GM12878 (cell line): Measurements from ENCODE around the gene MGAT4B. TPM values are rescaled to one million over a fixed set of nuclear protein-coding genes. Genes with fewer than 3 reads are reported as not detected.
A peak's percentile ranks its signal among the peaks of the same experiment; 100 is the strongest.

Experiments used
- ATAC-seq: fragments of 200-7000 bp; cut with Tn5 transposase; 3 replicates; pipeline ENCODE4 v1.9.1; 2020; ENCODE audit warnings: mild to moderate bottlenecking, moderate library complexity
- BruUV-seq: library from RNA; stranded (reverse); fragments of 400-500 nt; replicated peaks from 2 replicates; lab custom pipeline; 2021; lab: Mats Ljungman, UMichigan
- CTCF ChIA-PET: fragments of 300-600 bp; sonication (Branson Sonifier 250); formaldehyde crosslinking; extraction: SDS; loops from one replicate; lab custom pipeline; 2021; ENCODE audit warnings: inconsistent platforms; lab: Yijun Ruan, JAX
- POLR2A ChIA-PET: fragments of 350-600 bp; formaldehyde crosslinking; extraction: SDS; loops from one replicate; lab custom pipeline; 2021; ENCODE audit warnings: inconsistent platforms; lab: Charles Lee
- RAD21 ChIA-PET: fragments of 300-600 bp; sonication (Branson Sonifier 250); formaldehyde crosslinking; loops from one replicate; lab custom pipeline; 2023; ENCODE audit warnings: antibody characterized with exemption; ENCODE audit not compliant: unreplicated experiment; lab: Charles Lee
- SMC1A ChIA-PET: fragments of 300-600 bp; sonication (Branson Sonifier 250); formaldehyde crosslinking; loops from one replicate; lab custom pipeline; 2023; ENCODE audit not compliant: unreplicated experiment, uncharacterized antibody; lab: Charles Lee
- DNase-seq: peaks from one replicate; pipeline ENCODE4 v3.0.0-alpha.2; 2011; ENCODE audit warnings: low read depth, low spot score
- FAIRE-seq: peaks from 3 replicates; lab custom pipeline; 2011; peaks lifted over from hg19 to GRCh38; lab: Jason Lieb, UNC
- H2AFZ ChIP-seq: 2 replicates; pipeline ENCODE4 v1.6.0; 2011; ENCODE audit warnings: low read depth, low read length, control low read depth; ENCODE audit not compliant: control insufficient read depth
- H3K27ac ChIP-seq: 2 replicates; pipeline ENCODE4 v1.5.1; 2011; ENCODE audit warnings: control low read depth; ENCODE audit not compliant: control insufficient read depth, insufficient read depth
- H3K27me3 ChIP-seq, 2 experiments: replicated peaks in 1 of 2; 2 replicates each; pipeline versions ENCODE4 v1.6.0 to v1.6.1; 2011; ENCODE audit warnings: low read length in 1 of 2; ENCODE audit not compliant: control insufficient read depth in 2 of 2, insufficient read depth in 2 of 2
- H3K36me3 ChIP-seq, 2 experiments: 2 replicates each; pipeline ENCODE4 v1.5.1; 2011; ENCODE audit warnings: low read length in 1 of 2; ENCODE audit not compliant: control insufficient read depth in 2 of 2, insufficient read depth in 2 of 2
- H3K4me1 ChIP-seq: 2 replicates; pipeline ENCODE4 v1.6.1; 2011; ENCODE audit warnings: mild to moderate bottlenecking, low read length, moderate library complexity, mixed read lengths; ENCODE audit not compliant: control insufficient read depth, insufficient read depth
- H3K4me2 ChIP-seq: 2 replicates; pipeline ENCODE4 v1.6.0; 2011; ENCODE audit warnings: control low read depth; ENCODE audit not compliant: control insufficient read depth, insufficient read depth
- H3K4me3 ChIP-seq: fragments of 200-600 bp; sonication (generic); 2 replicates; pipeline ENCODE4 v1.5.1; 2016
- H3K79me2 ChIP-seq: 2 replicates; pipeline ENCODE4 v1.6.0; 2011; ENCODE audit warnings: low read length; ENCODE audit not compliant: control insufficient read depth, insufficient read depth
- H3K9ac ChIP-seq: 2 replicates; pipeline ENCODE4 v1.8.0; 2011; ENCODE audit warnings: low read length, control low read depth, mixed read lengths; ENCODE audit not compliant: control insufficient read depth, insufficient read depth
- H3K9me3 ChIP-seq: replicated peaks from 3 replicates; pipeline ENCODE4 v1.5.1; 2011; ENCODE audit warnings: mild to moderate bottlenecking, low read length; ENCODE audit not compliant: control insufficient read depth, insufficient read depth
- H4K20me1 ChIP-seq: 2 replicates; pipeline ENCODE4 v1.6.0; 2011; ENCODE audit not compliant: control insufficient read depth, insufficient read depth
- CBX5 ChIP-seq: sonication (generic); IDR thresholded peaks from 2 replicates; pipeline ENCODE4 v1.6.1; 2016; ENCODE audit warnings: low read depth, moderate library complexity, mild to moderate bottlenecking, inconsistent platforms
- HCFC1 ChIP-seq: fragments of 150-350 bp; IDR thresholded peaks from 2 replicates; pipeline ENCODE4 v1.6.1; 2014; ENCODE audit warnings: low read length
- POLR2A ChIP-seq: IDR thresholded peaks from 2 replicates; pipeline ENCODE4 v1.6.1; 2011; ENCODE audit warnings: low read depth, mild to moderate bottlenecking, low read length
- WGBS: methylation state at CpG from one replicate; pipeline ENCODE4 v1.1.6; 2016; ENCODE audit warnings: low lambda C conversion rate; ENCODE audit not compliant: insufficient replicate concordance, insufficient coverage; ENCODE audit errors: missing lambda C conversion rate; 5-methylcytosine and 5-hydroxymethylcytosine counted together
- in situ Hi-C: fragments of 300-500 bp; cut with MboI; formaldehyde crosslinking; loops from 9 replicates; pipeline ENCODE4 v1.14.3; 2018; ENCODE audit warnings: mixed read lengths
- intact Hi-C: fragments of 100-400 bp; cut with micrococcal nuclease; formaldehyde crosslinking; loops from one replicate; pipeline ENCODE4 v1.14.2; 2022; ENCODE audit not compliant: unreplicated experiment
- polyA plus RNA-seq, 11 experiments: library from polyadenylated mRNA; depleted of rRNA in 4 of 11; unstranded in 6 of 11; stranded (reverse) in 5 of 11; fragments of >200 nt; fragmentation: Nextera tagmentation in 4 of 11; fragmentation: Illumina TruSeq in 1 of 11; extraction: Ambion mirVana in 4 of 11; extraction: Trizol in 1 of 11; gene quantifications; 1 replicate in 1 of 11; 2 replicates in 10 of 11; pipeline versions ENCODE4 v1.2.1 to v1.2.3, GENCODE V29; 2011 to 2016; ENCODE audit warnings: inconsistent platforms in 2 of 11, missing spikeins in 2 of 11, low read depth in 1 of 11
- total RNA-seq, 4 experiments: library from RNA; depleted of rRNA in 3 of 4; stranded (reverse); fragments of >200 nt in 3 of 4; fragmentation: Illumina TruSeq in 1 of 4; extraction: Trizol in 1 of 4; gene quantifications; 2 replicates each; pipeline versions ENCODE4 v1.2.1 to v1.2.3, GENCODE V29; 2013 to 2021
- TF ChIP-seq, protein P1 (sequence below): fragments of 450-650 bp; IDR thresholded peaks from 2 replicates; pipeline ENCODE4 v1.6.1; 2018; ENCODE audit warnings: mild to moderate bottlenecking, low read depth, moderate library complexity; ENCODE audit not compliant: partially characterized antibody
- TF ChIP-seq, protein P2 (sequence below): fragments of 450-650 bp; formaldehyde crosslinking; IDR thresholded peaks from 2 replicates; pipeline ENCODE4 v1.5.0; 2022; ENCODE audit warnings: mild to moderate bottlenecking, missing genetic modification characterization
- TF ChIP-seq, protein P3 (sequence below): fragments of 150-350 bp; IDR thresholded peaks from 2 replicates; pipeline ENCODE4 v1.6.1; 2016; ENCODE audit warnings: low read depth, low read length

MGAT4B gene
- total and polyA plus RNA-seq, 10 of the 15 experiments (the other 5 are each of a cell fraction or from before 2014, with no cell fraction given), result 0.60 to 82.5 (median 34.4) TPM; not detected in 1

DNA sequence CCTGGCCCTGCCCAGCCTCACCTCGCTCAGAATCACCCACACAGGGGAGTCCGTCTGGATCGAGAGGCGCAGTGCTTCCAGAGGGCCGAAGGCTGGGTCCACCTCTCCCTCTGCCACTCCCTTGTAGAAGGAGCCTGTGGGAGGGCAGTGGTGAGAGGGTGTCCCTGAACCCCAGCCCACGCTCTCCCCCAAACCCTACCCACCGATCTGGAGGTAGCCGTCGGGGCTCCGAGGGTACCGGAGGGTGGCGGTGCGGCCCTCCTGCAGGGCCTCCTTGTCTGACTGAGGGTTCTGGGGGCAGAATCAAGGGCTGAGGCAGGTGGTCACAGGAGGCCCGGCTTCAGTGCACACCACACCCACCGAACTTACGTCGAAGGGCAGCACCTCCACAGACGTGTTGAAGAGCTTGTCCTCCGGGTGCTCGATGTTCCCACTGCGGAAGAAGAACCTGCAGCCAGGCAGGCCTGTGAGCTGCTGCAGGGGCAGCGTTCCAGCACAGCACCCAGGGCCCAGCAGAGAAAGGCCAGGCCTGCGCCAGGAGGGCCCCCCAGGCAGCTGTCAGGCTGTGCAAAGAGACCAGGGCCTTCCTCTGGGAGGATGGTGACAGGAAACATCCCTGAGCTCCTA lies 8.4 kb downstream of the MGAT4B start:
- Histone ChIP-seq H3K4me2 (no peak overlapping the region), H3K27me3 (no peaks in the 10 kb centered on the region), H3K9me3 (no peaks in the 10 kb centered on the region), H3K4me3 (no peak overlapping the region), H3K9ac (no peak overlapping the region), H3K79me2 (no peaks in the 10 kb centered on the region; the same call in 1 of the 2 replicates), H3K4me1 (peaks cover 22% of the 10 kb centered on the region), H4K20me1 (no peaks in the 10 kb centered on the region), H2AFZ (no peak overlapping the region), H3K36me3 (peaks cover 0 to 13% of the 10 kb centered on the region in 2 experiments; a peak in 2 of 4 replicates), H3K27ac (no peak overlapping the region)
- ChIA-PET RAD21 (no interaction called here), SMC1A (interaction anchor here (1.0 kb wide), 1 partner anchor 21 kb away, joined by 4 read pairs; no protein-coding TSS in a partner anchor), CTCF (interaction anchor here (0.6 to 2.5 kb wide), 5 partner anchors 7 to 71 kb away, joined by 3 to 16 read pairs (median 3); partner anchors contain the start of gene MRNIP), POLR2A (no interaction called here)
- 91% methylated on average over 23 of the region's 23 CpGs for WGBS
- ATAC-seq (no peak), FAIRE-seq (no peak), DNase-seq (no peak)
- no TSS peak for BruUV-seq
- intact Hi-C loops, result loop anchor here (5.0 kb wide), 1 partner anchor 36 kb away; no protein-coding TSS in a partner anchor
- in situ Hi-C loops, result loop anchor here (25.0 kb wide), 1 partner anchor 289 kb away; no protein-coding TSS in a partner anchor
- TF ChIP-seq CBX5 (no peak), HCFC1 (no peak), POLR2A (0 out of 2 replicates have a peak, but pooled peaks have one; percentile 25)
- TF ChIP-seq, protein P1, sequence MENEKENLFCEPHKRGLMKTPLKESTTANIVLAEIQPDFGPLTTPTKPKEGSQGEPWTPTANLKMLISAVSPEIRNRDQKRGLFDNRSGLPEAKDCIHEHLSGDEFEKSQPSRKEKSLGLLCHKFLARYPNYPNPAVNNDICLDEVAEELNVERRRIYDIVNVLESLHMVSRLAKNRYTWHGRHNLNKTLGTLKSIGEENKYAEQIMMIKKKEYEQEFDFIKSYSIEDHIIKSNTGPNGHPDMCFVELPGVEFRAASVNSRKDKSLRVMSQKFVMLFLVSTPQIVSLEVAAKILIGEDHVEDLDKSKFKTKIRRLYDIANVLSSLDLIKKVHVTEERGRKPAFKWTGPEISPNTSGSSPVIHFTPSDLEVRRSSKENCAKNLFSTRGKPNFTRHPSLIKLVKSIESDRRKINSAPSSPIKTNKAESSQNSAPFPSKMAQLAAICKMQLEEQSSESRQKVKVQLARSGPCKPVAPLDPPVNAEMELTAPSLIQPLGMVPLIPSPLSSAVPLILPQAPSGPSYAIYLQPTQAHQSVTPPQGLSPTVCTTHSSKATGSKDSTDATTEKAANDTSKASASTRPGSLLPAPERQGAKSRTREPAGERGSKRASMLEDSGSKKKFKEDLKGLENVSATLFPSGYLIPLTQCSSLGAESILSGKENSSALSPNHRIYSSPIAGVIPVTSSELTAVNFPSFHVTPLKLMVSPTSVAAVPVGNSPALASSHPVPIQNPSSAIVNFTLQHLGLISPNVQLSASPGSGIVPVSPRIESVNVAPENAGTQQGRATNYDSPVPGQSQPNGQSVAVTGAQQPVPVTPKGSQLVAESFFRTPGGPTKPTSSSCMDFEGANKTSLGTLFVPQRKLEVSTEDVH, result no peak
- TF ChIP-seq, protein P2, sequence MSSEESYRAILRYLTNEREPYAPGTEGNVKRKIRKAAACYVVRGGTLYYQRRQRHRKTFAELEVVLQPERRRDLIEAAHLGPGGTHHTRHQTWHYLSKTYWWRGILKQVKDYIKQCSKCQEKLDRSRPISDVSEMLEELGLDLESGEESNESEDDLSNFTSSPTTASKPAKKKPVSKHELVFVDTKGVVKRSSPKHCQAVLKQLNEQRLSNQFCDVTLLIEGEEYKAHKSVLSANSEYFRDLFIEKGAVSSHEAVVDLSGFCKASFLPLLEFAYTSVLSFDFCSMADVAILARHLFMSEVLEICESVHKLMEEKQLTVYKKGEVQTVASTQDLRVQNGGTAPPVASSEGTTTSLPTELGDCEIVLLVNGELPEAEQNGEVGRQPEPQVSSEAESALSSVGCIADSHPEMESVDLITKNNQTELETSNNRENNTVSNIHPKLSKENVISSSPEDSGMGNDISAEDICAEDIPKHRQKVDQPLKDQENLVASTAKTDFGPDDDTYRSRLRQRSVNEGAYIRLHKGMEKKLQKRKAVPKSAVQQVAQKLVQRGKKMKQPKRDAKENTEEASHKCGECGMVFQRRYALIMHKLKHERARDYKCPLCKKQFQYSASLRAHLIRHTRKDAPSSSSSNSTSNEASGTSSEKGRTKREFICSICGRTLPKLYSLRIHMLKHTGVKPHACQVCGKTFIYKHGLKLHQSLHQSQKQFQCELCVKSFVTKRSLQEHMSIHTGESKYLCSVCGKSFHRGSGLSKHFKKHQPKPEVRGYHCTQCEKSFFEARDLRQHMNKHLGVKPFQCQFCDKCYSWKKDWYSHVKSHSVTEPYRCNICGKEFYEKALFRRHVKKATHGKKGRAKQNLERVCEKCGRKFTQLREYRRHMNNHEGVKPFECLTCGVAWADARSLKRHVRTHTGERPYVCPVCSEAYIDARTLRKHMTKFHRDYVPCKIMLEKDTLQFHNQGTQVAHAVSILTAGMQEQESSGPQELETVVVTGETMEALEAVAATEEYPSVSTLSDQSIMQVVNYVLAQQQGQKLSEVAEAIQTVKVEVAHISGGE (CRISPR knock-in tag), result no peak
- TF ChIP-seq, protein P3, sequence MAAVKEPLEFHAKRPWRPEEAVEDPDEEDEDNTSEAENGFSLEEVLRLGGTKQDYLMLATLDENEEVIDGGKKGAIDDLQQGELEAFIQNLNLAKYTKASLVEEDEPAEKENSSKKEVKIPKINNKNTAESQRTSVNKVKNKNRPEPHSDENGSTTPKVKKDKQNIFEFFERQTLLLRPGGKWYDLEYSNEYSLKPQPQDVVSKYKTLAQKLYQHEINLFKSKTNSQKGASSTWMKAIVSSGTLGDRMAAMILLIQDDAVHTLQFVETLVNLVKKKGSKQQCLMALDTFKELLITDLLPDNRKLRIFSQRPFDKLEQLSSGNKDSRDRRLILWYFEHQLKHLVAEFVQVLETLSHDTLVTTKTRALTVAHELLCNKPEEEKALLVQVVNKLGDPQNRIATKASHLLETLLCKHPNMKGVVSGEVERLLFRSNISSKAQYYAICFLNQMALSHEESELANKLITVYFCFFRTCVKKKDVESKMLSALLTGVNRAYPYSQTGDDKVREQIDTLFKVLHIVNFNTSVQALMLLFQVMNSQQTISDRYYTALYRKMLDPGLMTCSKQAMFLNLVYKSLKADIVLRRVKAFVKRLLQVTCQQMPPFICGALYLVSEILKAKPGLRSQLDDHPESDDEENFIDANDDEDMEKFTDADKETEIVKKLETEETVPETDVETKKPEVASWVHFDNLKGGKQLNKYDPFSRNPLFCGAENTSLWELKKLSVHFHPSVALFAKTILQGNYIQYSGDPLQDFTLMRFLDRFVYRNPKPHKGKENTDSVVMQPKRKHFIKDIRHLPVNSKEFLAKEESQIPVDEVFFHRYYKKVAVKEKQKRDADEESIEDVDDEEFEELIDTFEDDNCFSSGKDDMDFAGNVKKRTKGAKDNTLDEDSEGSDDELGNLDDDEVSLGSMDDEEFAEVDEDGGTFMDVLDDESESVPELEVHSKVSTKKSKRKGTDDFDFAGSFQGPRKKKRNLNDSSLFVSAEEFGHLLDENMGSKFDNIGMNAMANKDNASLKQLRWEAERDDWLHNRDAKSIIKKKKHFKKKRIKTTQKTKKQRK, result no peak
